Measurements from ENCODE around the gene AFF3. TPM values are rescaled to one million over a fixed set of nuclear protein-coding genes. Genes with fewer than 3 reads are reported as not detected.

AFF3 gene
- total RNA-seq, 4 donors from 2014 or later: 5.3 to 216 (median 12.5) TPM

GRCh38 chr2:99787769-99788382 is 354.5 kb downstream of the AFF3 start:
- no peak overlapping the region for H3K4me3 ChIP-seq
- TF ChIP-seq POLR2A (IDR thresholded peaks at IDR 0.05): no peak
- TF ChIP-seq CTCF (IDR thresholded peaks at IDR 0.05): no peak
- H3K4me1 ChIP-seq: no peaks in the 10 kb centered on the region
- no peaks in the 10 kb centered on the region for H3K27me3 ChIP-seq
- no peak overlapping the region for H3K27ac ChIP-seq
- DNase-seq: no peak
- no peaks in the 10 kb centered on the region for H3K36me3 ChIP-seq
- H3K9me3 ChIP-seq: no peaks in the 10 kb centered on the region

DNA sequence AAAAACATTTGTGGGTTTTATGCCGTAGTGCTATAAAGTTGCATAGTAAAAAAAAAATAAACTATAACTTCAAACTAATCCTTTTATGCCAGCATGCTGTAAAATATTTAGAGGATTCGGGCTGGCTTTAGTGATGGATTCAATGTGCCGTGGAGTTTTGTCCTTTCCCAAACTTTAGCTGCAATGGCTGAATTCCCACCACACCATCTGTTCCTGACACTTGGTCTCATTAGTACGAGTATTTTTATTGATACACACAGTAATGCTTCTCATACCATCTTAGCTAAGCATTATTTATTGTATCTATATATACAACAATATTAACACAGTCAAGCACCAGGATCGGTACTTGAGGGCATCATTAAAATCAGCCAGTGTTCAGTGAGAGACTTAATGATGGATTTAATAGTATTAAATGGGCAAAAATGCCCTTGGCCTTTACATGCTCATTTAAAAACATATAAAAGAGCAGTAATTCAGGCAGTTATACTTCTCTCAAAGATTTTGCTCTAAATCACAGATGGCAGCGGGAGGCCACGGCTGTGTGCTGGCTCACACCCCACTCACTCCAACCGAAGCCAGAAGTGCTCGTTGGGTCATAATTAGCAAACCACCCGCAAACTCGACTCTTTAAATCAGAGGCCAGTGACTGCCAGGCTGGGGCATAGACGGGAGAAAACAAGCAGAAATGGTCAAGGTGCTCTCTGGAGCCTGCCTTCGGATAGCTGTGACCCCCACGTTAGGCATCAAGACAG is 355.6 kb downstream of the AFF3 start:
- Histone ChIP-seq H3K27me3 (no peaks in the 10 kb centered on the region), H3K4me1 (no peaks in the 10 kb centered on the region), H3K36me3 (no peaks in the 10 kb centered on the region), H3K27ac (no peak overlapping the region), H3K9me3 (no peaks in the 10 kb centered on the region), H3K4me3 (no peak overlapping the region)
- TF ChIP-seq POLR2A (IDR thresholded peaks at IDR 0.05) (no peak), CTCF (IDR thresholded peaks at IDR 0.05) (no peak)
- no peak for DNase-seq

DNA sequence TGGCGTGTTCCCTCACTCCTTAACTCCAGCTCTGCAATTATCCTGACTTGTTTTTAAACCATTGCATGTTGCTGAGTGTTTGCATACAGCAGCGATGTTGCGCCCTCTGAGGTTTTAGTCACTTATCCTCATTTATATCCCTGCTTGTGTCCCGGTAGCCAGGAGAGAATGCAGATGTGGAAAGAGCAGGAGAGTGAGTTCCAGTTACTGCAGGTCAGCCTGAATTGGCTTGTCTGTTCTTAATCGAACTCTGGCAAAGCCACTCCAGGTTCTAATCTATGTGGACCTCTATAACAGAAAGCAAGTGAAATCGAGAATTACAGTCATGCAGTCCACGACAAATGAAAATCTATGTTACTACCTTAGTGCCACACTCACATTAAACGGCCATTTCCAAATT is 357.4 kb downstream of the AFF3 start:
- H3K27me3 ChIP-seq: no peaks in the 10 kb centered on the region
- no peaks in the 10 kb centered on the region for H3K36me3 ChIP-seq
- no peaks in the 10 kb centered on the region for H3K4me1 ChIP-seq
- no peak overlapping the region for H3K4me3 ChIP-seq
- H3K27ac ChIP-seq: no peak overlapping the region
- TF ChIP-seq POLR2A (IDR thresholded peaks at IDR 0.05): no peak
- no peak for TF ChIP-seq CTCF (IDR thresholded peaks at IDR 0.05)
- no peak for DNase-seq
- H3K9me3 ChIP-seq: no peaks in the 10 kb centered on the region

DNA sequence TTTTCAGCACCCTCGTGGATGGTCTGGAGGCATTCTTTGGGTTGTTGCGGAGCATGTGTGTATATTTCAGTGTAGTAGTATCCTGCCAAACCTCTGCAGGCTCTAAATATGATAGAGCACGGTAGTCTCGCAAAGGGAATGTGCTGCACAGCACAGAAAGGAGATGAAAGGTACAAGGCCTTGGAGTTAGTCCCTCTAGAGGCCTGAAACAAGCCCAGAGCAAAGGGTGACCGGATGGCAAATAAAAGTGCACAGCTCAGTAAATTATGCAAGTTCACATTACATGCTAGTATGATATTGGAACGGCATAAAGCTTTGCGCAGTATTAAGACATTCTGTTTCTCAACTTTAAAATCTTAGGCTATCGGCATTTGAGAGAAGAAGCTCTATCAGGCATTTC is 358.1 kb downstream of the AFF3 start:
- DNase-seq: no peak
- Histone ChIP-seq H3K4me3 (no peak overlapping the region), H3K4me1 (no peaks in the 10 kb centered on the region), H3K36me3 (no peaks in the 10 kb centered on the region), H3K9me3 (no peaks in the 10 kb centered on the region), H3K27ac (no peak overlapping the region), H3K27me3 (no peaks in the 10 kb centered on the region)
- TF ChIP-seq POLR2A (IDR thresholded peaks at IDR 0.05): no peak
- no peak for TF ChIP-seq CTCF (IDR thresholded peaks at IDR 0.05)

DNA sequence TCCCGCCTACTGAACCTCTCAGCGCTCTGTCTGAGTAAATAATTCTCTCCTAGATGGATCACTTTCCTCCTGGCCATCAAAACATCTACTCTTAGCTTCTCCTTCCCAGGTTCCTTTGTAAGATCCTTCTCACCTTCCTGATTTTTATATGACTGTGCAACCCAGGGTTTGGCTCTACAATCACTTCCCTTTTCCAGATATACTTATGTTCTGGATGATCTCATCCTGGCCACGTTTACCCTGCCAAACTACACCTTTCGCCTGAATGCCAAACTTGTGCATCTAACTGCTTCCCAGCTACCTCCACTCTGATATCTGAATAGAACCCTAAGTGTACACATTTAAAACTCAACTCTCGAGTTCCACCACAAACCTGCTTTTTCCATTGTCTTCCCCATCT is 362.1 kb downstream of the AFF3 start:
- TF ChIP-seq POLR2A (IDR thresholded peaks at IDR 0.05): no peak
- TF ChIP-seq CTCF (IDR thresholded peaks at IDR 0.05): no peak
- H3K4me1 ChIP-seq: no peaks in the 10 kb centered on the region
- DNase-seq: no peak
- no peak overlapping the region for H3K4me3 ChIP-seq
- no peaks in the 10 kb centered on the region for H3K27me3 ChIP-seq
- no peaks in the 10 kb centered on the region for H3K9me3 ChIP-seq
- H3K27ac ChIP-seq: no peak overlapping the region
- H3K36me3 ChIP-seq: no peaks in the 10 kb centered on the region
